ENCODE measurements around the gene FAM107B. TPM values are rescaled to one million over a fixed set of nuclear protein-coding genes. Genes with fewer than 3 reads are reported as not detected.

The FAM107B gene
- polyA plus RNA-seq, 12 donors, result 17.7 to 56.0 (median 24.0) TPM; not detected in 1

DNA sequence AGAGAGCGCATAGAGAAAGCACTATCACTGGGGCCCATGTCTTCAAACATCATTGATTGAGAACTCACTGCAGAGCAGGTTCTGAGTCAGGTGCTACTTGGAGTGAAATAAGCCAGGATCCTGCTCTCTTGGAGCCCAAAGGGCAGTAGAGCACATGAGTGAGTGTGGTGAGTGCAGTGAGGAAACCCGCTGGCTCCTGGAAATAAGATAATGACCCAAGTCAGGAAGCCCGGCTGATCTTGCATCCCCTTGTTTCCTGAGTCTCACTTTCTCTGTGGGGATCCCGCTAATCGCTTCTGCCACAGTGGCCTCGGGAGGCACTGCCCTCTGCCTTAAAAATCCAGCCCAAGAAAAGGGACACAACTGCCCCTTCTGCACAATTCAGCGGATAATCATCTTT is 7.1 kb upstream of the FAM107B start:
- DNase-seq, result no peak

DNA sequence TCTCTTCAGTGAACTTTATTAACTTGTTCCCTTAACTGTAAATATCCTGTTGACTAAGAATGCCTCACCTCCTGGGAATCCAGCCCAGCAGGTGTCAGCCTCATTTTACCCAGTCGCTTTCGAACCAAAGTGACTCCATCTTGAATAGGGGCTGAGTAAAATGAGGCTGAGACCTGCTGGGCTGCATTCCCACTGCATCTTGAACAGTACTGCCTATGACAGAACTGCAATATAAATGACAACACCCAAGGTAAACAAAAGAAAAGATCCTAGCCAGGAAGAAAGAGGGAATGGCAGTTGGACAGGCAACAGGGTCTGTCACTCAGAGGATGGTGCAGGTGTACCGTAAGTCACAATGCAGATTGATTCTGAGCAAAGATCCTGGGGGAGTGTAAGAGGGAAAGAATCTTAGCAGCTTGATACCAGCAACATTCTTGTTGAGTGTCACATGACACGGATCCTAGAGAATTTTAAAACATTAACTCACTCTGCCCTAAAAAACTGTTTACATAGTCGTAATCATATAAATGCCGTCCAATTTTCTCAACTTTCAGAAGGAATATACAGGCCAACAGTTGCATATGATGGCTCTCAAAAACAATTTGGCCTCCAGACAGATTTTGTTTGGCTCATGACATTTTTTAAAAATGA is 4.4 kb upstream of the FAM107B start:
- peak; percentile 67 for DNase-seq

DNA sequence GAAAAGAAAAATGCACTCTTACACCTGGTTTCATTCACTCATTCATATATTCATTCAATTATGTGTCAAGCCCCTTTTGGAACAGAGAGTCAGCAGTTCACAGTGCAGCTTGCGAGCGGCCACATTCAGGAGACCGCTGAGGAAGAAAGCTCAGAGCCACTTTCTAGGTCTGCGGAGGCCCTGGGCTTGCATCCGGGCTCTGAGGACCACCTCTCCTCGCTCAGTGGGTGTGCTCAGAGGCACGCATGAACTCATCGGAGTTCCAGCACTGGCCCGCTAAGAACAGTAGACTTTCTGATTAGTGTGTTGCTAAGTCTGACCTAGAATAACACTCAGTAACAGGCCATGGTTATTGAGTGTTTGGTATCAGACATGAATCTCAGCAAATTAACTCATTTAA is 1.8 kb upstream of the FAM107B start:
- DNase-seq, result no peak

DNA sequence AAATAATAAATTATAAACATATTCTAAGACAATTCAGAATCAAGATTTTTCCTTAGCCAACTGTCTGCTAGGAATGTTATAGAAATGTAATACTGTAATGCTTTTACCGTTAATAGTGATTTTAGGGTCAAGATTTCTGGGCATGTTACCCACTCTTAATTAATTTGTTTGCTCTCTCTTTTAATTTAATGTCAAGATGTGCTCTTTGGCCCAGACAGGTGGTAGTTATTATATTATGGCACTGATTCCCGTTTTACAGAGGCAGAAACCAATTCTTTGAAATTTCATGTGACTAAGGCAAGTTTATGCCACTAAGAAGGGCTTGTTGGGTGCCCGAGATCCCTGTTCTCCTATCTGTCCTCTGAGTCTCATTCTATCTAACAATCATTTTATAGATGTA is 959 bp upstream of the FAM107B start:
- no peak for DNase-seq

DNA sequence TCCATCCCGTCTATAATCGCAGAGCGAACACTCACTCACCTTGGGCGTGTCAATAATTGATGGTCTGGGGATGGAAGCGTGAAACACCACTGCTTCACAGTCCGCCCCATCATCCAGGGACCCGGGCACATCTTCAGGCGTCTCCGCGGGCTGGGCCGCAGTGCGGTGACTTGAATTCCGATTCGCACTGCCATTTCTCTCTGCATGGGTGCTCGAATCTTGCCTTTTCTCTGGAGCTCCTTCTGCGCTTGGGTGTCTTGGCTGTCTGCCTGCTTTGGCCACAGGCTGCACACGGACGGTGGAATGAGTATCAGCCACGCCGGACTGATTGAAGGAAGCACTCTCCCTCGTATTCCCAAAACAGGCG is 500 bp downstream of the FAM107B start:
- DNase-seq, result no peak

DNA sequence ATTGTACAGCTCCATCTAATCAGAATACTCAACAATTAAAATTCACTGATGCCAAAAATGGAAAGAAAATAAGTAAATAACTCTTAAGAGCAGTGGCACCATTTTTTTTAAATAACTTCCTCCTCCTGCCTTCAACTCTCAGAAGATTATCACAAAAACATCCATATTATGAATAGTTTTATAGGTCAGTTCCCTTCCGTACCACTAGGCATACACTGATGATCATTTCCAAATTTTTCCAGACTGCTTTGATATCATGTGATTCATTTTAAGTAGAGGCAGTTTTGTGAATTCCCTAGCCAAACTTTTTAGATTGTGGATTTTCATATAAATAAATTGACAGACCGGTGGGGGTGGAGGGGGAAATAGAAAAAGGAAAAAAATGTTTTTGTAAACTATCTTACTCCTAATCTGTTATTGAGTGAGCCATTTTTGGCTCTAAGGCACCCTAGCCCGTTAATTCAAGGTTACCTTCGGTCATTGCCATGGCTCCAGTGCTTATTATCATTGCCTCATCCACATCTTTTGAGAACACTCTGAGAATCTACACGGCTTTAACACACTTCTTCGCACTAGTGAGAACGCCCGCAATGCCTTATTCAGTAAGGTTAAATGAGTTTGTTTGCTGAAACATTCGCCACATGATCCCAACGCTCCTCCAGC is 1.0 kb downstream of the FAM107B start:
- no peak for DNase-seq

DNA sequence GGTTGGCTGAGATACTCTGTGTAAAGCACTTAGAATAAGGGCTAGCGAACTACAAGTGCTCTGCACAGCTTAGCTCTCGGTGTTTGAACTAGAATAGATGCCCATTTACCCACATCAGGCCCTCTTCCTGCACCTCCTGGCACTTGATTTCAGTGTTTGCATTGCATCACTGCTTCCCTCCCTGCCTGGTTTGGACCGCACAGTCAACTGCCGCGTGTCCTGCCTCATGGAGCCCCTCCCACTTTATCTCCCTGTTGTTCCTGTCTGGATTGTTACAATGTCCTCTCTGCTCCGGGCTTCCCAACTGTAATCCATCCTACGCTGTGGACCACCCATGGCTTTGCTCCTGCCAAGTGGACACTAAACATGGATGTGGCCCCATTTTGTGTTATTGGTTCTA is 2.3 kb downstream of the FAM107B start:
- DNase-seq, result no peak

DNA sequence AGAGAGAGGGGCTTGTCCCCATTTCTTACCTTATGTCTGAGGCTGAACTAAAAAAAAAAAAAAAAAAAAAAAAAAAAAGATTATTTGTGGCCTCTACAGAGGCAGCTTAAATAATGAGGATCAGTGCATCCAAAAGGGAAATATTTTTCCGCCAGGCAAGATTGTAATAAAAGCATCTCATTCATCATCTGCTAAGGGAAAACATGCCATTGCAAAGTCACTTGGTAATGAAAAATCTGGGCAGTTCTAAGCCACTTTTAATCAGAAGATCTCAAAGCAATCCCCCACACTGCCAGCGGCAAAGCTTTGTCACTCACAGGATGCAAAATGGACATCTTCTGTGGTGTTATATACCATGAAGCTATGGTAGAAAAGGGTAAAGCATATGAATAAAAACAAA is 3.8 kb downstream of the FAM107B start:
- no peak for DNase-seq

DNA sequence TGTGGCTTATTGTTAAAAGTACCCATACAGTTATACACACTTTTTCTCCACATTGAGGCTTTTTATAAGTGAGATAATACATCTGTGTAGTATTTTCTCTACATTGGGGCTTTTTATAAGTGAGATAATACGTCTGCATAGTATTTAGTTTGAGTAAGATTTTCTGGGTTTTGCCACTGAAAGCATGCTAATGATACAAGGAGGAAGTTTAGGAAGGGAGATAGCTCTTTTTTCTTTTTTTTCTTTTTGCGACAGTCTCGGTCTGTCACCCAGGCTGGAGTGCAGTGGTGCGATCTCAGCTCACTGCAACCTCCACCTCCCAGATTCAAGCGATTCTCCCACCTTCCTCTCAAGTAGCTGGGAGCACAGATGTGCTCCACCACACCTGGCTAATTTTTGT is 13.3 kb downstream of the FAM107B start:
- DNase-seq, result no peak

DNA sequence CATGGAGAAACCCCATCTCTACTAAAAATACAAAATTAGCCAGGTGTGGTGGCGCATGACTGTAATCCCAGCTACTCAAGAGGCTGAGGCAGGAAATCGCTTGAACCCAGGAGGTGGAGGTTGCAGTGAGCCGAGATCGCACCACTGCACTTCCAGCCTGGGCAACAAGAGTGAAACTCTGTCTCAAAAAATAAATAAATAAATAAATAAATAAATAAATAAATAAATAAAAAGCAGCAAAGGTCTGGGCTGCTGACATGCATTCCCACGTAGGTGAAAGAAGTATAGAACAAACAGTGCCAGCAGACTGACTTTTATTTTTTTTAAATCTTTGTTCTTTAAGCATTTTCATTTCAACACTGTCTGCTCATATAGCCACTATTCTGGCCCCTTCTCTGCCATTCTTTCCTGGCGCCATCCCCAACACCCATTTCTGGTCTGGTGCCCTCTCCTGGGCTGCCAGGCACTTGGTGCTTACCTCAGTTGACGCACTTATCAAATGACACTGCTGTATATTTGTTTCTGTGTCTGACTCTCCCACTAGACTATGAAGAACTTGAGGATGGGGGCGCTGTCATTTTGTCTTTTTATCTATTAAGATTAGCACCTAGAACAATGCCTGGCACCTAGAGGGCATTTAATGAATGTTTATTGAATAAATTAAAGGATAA is 15.6 kb downstream of the FAM107B start:
- no peak for DNase-seq

DNA sequence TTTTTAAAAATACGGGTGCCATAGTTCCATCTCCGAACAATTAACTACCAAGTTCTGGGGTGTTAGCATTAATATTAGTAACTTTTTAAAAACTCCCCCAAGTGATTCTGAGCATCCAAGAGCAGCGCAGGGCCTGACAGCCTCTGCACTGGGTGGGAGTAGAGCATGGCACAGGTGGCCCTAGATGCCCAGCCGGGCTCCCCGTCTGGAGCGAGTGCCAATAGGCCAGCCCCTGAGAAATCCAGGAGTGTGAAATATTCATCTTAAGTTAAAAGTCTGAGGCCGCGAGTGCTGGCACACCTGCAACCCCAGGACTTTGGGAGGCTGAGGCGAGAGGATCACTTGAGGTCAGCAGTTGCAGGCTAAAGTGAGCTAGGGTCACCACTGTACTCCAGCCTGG is 16.2 kb downstream of the FAM107B start:
- no peak for DNase-seq

DNA sequence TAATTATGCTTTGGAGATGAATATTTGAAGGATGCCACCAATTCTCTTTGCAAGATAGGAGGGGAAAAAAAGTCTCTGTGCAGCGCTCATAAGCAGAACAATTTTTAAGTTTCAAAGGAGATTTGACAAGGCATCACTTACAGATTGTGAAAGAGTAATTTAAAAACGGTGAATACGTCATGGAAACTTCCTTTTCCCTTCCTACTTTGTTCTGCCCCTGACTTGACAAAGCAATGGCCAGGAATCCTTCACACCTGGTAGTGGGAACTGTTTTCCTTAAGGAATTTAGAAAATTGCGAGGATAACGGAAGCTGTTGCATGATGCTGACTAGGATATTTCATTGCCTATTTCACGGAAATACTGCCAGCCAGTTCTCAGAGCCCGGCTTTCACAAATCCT is 16.7 kb downstream of the FAM107B start:
- no peak for DNase-seq

DNA sequence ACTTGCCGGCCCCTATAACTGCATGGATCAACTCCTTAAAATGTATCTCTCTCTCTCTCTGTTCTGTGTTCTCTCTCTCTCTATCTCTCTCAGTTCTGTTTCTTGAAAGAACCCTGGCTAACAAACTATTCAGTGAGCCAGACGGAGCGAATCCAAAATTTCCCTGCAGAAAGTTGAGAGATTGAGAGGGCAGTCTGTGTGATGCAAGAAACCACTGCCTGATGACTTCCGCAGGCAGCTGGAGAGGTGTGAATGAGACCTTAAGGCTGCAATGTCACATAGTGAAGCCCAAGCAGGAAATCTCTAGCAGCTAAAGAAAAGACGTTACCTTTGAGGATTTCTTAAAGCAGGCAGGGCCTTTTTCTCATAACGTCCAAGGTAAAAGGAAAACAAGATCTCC is 17.3 kb downstream of the FAM107B start:
- no peak for DNase-seq

DNA sequence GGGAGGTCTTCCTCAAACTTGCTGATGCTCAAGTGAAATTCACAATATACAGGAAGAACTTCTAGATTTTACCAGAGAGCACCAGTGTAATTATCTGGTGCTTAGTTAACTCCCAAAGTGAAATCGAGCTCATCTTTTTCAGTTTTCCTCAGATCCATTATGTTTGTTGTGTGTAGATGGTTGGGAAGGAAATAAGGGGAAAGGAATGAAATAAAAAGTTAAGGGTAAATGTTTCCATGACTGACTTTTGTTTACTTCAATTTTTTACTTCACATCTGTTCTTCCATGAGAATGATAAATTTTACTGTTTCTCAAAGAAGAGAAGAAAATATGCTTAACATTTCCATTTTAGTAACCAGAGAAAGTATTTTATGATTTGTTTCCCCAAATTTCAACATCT is 21.3 kb downstream of the FAM107B start:
- DNase-seq, result no peak

DNA sequence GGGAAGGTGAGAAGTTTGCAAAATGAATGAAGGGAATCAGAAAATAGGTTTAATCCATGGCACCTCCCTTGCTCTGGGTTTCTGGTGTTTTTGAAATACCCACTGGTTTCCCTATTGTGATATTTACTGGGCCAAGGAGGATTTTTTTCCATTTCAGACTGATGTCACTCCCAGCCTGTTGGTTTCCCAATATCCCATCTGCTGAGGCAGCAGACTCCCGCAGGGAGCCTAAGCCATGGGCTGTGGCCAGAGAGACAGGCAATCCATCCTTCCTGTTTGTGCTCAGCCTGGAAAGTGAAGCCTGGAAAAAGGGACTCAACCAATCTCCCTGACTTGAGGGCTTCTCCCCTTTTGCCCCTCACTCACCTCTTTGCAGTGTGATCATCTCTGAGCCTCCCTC is 22.8 kb downstream of the FAM107B start:
- peak; percentile 87 for DNase-seq

DNA sequence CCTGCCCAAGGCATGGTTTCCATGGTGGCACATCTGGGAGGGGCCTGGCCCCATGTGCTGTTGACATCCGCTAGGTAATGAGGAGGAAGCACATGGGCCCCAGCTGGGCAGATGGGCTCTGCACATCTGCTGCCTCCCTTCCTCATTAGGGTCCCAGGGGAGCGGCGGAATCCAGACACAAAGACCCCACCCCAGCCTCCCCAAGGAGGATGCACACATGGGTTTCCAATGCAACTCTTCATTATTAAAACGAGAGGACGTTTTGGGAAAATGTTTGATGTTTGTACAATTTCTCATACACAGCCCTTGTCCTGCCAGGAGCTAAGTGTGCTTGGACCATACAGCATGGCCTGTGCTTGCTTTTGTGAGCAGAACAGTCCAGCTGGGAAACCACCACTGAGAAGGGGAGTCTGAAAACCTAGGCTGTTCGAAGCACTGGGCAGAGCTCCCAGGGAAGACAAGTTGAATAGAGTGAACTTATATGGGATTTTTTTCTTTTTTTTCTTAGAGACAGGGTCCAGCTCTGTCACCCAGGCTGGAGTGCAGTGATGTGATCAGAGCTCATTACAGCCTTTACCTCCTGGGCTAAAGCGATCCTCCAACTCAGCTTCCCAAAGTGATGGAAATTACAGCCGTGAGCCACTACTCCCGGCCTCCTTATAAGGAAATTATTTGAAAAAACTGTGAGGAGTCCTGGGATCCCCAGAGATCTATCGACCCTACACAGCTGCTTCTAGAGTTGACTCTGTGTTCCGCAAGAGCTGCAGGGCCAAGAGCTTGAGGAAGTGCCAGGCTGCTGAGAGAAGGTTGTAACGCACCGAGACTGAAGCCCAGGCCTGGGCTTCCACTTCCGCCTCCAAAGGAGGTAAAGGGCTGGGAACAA is 23.4 kb downstream of the FAM107B start:
- peak; percentile 85 for DNase-seq

DNA sequence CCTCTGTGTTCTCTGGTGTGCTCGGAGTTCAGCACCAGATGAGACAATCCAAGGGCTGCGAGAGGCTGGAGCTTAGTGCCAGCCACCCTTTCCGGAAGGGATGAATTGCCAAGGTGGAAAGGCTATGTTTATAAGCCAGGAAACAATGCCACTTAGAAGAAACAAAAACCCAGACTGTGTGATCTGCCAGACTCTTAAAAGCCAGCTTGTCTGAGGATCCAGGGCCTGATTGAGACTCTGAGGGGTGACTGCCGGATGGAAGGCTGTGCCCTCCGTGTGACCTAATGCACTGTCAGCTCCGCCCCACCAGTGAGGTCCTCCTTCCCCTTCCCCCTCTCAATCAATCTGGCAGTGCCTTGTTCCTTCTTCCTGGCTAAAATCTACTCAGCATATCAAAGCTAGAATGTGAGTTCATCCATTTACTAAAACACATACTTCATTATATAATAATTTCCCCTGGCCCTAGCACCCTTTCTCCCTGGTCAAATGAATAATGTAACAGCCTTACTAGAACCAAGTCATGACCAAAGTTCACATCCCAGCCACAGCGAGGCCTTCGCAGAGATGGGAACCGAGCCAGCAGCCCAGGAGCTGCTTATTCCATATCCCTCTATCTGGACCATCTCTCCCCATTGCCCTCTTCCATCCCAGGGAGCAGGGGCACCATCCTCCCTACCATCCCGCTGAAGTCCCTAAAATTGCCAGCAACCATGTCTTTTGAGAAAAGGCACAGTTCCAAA is 25.5 kb downstream of the FAM107B start:
- no peak for DNase-seq

DNA sequence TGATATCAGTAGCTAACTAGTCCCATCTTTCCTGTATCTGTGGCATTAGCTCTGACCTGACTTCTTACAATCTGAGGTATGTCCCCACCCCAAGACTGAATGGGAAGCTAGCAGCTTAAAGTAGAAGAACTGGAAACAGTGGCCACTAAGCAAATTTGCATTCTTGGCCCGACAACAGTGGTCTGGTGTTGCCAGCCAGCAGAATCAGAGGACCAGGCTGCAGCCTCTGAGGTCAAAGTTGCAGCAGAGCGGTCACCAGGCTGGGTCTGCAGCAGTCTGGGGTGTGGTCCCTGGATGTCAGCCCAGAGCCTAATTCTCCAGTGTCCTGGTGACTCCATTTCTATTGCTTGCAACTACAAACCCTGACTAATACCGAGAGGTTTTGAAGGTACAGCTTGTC is 26.3 kb downstream of the FAM107B start:
- no peak for DNase-seq

DNA sequence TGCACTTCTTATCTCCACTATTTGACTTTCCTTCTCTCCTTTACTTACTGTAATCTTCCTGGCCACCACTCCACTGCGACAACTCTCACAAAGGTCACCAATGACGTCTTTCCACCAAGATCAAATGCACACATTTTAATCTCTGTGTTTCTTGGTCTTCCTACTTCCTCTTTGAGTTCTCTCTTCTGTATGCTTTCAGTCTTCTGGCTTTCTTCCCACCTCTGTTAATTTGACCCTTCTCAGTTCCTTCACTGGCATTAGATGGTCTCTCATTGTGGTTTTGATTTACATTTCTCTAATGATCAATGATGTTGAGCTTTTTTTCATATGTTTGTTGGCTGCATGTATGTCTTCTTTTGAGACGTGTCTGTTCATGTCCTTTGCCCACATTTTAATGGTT is 31.9 kb downstream of the FAM107B start:
- DNase-seq, result no peak

DNA sequence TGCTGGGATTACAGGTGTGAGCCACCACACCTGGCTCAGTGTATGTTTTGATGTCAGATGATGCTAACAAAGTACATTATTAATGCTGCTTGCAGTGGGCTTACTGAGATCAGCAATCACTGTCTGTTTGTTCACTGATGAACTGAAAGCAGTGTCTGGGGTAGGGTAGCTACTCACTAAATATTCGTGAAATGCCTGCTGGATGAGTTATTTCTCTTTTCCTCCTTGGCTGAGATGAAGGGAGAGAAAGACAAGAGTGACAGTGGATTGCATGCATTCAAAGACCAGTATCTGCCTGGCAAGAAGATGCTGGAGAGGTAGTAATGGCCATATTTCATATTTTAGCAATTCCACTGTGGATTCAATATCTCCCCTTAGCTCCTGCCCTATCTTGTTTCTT is 32.3 kb downstream of the FAM107B start:
- DNase-seq, result no peak

DNA sequence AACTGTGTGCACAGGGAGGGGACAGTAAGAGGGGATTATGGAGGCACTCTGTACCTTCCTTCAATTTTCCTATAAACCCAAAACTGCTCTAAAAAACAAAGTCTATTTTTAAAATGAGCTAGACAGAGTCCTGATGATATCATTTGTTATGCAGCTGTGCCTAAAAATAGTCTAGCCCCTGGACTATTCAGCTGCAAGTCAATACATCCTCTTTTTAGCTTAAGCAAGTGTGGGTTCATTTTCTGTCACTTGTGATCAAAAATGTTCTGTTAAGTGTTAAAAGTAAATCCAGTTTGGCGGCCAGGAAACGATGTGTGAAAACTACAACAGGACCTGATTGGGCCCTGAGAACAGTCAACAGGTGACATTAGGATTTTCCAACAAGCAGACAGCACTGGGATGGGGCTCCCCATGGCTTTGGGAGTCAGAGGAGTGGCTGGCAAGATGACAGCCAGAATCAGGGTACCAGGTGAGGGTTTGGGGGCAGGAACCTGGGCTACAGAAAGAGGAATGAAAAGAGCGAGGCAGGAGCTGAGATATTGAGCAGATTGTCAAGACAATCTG is 33.9 kb downstream of the FAM107B start:
- no peak for DNase-seq
